ENCODE measurements around the gene TOR1A.

The TOR1A gene

GRCh38 chr9:129852579-129852978 is 28.6 kb upstream of the TOR1A start:
- DNase-seq (ENCODE audit: low read depth in 2 of 2), result no peak

- DNase-seq (ENCODE audit: low read depth in 2 of 2), result no peak
These were observed 27.9 kb upstream of the TOR1A start for GRCh38 chr9:129851821-129852220.

- DNase-seq (ENCODE audit: low read depth in 2 of 2), result no peak
These were observed 27.1 kb upstream of the TOR1A start for GRCh38 chr9:129850821-129851550.

GRCh38 chr9:129849901-129850300 is 26.0 kb upstream of the TOR1A start:
- no peak for DNase-seq (ENCODE audit: low read depth in 2 of 2)

GRCh38 chr9:129848712-129849441 is 24.9 kb upstream of the TOR1A start:
- no peak for DNase-seq (ENCODE audit: low read depth in 2 of 2)

DNA sequence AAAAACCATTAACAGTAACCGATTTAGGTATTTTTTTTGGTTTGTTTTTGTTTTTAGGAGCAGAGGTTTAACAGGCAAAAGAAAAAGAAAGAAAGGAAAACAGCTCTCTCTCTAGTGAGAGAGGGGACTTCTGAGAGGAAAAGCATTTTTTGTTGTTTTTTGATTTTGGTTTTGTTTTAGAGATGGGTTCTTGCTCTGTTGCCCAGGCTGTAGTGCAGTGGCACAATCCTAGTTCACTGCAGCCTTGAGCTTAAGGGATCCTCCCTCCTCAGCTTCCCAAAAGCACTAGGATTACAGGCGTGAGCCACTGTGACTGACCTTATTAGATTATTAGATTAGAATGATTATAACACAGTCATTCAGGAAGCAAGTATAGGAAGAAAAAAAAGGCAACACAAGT is 21.4 kb upstream of the TOR1A start:
- DNase-seq (ENCODE audit: low read depth in 2 of 2), result no peak

DNA sequence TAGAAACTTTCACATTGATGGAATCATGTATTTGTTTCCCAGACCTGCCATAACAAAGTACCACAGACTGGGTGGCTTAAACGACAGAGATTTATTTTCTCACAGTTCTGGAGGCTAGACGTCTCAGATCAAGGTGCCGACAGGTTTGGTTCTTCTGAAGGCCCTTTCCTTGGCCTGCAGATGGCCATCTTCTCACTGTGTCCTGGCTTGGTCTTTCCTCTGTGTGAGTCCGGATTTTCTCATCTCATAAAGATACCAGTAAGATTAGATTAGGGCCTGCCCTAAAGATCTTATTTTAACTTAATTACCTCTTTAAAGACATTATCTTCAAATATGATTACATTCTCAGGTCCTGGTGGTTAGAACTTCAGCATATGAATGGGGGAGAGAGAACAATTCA is 17.1 kb upstream of the TOR1A start:
- DNase-seq (ENCODE audit: low read depth in 2 of 2), result no peak

- no peak for DNase-seq (ENCODE audit: low read depth in 2 of 2)
These were observed 16.1 kb upstream of the TOR1A start for GRCh38 chr9:129840034-129840433.

DNA sequence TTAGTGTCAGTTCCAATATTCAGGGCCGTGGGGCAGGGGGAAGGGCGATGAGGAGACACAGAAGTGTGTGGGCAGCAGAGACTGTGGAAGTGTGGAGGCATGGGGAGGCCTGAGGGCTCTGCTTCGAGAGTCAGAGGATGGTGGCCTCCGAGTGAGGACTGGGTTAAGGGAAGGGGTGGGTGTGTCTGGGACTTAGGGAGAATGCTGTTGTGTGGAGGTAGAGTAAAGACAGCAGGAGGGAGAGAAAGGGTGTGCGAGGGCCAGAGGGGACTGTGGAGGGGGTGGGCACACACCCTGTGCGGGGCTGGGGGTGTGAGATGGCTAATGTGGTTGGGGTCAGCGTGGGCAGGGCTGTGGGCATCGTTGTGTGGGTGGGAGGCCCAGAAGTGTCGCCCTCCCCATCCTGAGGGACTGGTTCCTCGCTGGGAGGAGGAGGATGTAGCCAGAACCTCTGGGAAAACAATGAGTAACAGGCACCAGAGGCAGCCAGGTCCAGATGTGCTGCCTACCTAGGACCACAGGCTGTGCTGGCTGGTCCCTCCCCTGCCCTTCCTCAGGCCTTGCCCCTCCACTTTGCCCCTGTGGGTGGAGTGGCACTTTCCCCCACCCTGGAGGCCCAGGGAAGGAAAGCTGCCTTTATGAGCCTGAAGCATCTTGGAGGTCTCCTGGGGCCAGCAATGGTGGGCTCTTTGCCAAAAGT is 15.5 kb upstream of the TOR1A start:
- DNase-seq (ENCODE audit: low read depth in 2 of 2), result no peak

GRCh38 chr9:129838707-129839259 is 14.8 kb upstream of the TOR1A start:
- peak in 1 of 2 experiments; percentile 33 for DNase-seq (ENCODE audit: low read depth in 2 of 2)

DNA sequence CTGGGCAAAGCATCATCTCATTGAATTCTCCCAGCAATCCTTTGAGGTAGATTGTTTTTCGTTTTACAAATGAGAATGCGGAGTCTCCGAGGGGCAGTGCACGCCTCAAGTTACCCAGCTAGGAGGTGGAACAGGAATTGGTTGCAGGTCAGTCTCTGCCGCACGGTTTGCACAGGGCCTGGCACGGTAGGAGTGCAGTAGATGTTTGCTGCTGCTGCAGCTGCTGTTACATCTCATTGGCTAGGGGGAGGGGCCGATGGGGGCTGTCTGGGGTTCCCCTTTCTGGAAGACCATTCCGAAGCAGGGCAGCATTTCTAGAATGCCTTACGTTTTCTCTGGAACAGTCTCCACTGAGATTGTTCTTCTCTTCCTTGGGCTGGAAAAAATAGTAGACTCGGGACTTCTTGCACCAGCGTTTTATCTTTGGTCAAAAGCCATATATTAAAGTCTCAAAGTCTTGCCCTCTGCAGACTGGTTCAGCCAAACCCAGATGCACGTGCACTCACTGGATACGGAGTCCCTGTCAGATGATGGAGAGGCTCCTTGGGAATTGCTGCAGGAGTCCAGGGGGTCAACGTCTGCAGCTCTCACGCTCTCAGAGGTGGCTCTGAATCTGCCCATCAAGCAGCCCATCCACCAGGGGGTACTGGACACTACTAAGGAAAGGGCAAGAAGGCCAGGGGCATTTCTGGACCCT is 12.5 kb upstream of the TOR1A start:
- DNase-seq (ENCODE audit: low read depth in 2 of 2), result peak in 1 of 2 experiments; percentile 39

- no peak for DNase-seq (ENCODE audit: low read depth in 2 of 2)
These were observed 11.9 kb upstream of the TOR1A start for GRCh38 chr9:129835860-129836223.

- peak; percentile 90 to 96 for DNase-seq (ENCODE audit: low read depth in 2 of 2)
These were observed 11.4 kb upstream of the TOR1A start, which contains the start of the genes C9orf78 and USP20 for GRCh38 chr9:129835128-129835859. Gene C9orf78, minus strand, starts transcription at chr9:129835275. Its CDS starts 54 bp downstream, at chr9:129835221. Gene USP20, plus strand, starts transcription at chr9:129835458. Its CDS starts 17,098 bp downstream, at chr9:129852556.

DNA sequence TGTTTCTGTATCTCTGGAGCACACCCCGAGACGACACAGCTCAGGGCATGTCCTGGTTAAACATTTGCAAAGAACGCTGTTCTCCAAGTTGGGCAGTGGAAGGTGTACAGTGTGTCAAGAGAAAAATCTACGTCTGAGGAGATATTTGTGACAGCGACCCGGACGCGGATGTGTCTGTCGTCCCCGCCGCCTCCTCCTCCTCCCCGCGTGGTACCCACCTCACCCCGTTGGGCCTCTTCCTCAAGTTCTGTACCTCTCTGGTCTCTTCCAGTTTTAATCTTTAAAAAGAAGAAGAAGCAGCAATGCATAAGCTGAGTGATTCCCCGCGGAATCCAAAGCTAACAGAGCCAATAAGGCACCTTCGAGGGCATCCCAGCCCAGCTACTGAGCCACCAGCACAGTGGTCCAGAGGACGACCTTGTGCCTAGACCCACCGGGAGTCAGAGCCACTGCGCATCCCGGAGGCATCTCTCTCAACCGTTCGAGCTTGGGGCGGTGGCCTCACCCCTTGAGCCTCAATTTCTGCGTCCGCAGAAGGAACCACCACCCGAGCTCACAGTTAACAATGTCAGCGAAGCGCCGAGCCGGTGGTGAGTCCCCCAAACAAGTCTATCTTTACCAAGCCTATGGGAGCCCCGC is 10.7 kb upstream of the TOR1A start:
- peak; percentile 28 to 34 for DNase-seq (ENCODE audit: low read depth in 2 of 2)

DNA sequence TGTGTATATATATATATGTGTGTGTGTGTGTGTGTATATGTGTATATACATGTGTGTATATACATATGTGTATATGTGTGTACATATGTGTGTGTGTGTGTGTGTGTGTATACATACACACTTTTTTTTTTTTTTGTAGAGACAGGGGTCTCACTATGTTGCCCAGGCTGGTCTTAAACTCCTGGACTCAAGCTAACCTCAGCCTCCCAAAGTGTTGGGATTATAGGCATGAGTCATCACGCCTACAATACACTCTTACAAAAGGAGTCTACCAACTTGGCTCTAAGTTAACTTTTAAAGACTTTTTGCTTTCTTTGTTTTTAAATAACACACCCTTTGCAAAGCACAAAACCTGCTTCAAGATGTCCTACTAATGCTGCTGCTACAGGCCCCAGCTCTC is 9.0 kb upstream of the TOR1A start:
- DNase-seq (ENCODE audit: low read depth in 2 of 2), result no peak

- no peak for DNase-seq (ENCODE audit: low read depth in 2 of 2)
These were observed 5.0 kb upstream of the TOR1A start for GRCh38 chr9:129828969-129829368.

DNA sequence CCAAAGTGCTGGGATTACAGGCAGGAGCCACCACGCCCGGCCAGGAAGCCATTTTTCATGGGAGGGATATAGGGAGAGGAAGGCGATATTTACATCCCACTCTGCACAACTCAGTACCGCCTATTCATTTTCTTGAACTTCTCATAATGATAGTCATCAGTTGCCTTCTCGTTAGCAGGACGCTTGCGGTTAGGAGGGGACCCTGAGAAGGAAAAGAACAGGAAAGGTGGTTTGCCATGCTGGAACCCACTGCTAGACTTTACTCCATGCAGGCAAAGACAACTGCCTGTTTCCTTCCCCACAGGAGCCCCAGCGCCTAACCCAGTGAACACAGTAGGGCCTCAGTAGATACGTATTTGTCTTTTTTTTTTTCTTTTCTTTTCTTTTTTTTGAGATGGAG is 4.1 kb upstream of the TOR1A start:
- no peak for DNase-seq (ENCODE audit: low read depth in 2 of 2)

- DNase-seq (ENCODE audit: low read depth in 2 of 2), result no peak
These were observed 2.8 kb upstream of the TOR1A start for GRCh38 chr9:129826759-129827158.

GRCh38 chr9:129826344-129826743 is 2.4 kb upstream of the TOR1A start:
- DNase-seq (ENCODE audit: low read depth in 2 of 2), result no peak

DNA sequence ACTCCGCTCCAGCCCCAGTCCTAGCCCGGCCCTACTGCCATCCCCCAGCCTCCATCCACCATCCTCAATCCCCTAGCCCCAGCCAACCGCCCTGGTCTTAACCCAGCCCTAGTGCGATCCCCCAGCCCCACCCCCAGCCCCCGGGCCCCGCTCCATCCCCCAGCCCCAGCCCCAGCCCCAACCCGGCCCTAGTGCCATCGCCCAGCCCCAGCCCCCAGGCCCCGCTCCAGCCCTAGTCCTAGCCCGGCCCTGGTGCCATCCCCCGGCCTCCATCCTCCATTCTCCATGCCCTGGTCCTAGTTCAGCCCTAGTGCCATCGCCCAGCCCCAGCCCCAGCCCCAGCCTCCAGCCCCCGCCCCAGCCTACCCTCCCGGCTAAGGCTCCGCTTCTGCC is 398 bp downstream of the TOR1A start:
- DNase-seq (ENCODE audit: low read depth in 2 of 2), result no peak

All from stimulated activated CD4-positive, alpha-beta T cell treated with anti-CD3 and anti-CD28 coated beads, Interleukin-12 subunit alpha, Interleukin-12 subunit beta, amount 100 ng/mL, for 24 hours (primary cell).